HG03280 (cell line): ENCODE measurements around the gene OXGR1.
"Not testable (repeated sequence)": the region's sequence is repeated elsewhere in the genome, so short reads cannot be mapped to it uniquely, and the experiment has no call there.

Source experiments
- ATAC-seq: cut with Tn5 transposase; IDR thresholded peaks from one replicate; pipeline ENCODE4 v1.9.1; 2021; ENCODE audit warnings: mild to moderate bottlenecking, moderate library complexity; ENCODE audit not compliant: unreplicated experiment

Gene OXGR1

DNA sequence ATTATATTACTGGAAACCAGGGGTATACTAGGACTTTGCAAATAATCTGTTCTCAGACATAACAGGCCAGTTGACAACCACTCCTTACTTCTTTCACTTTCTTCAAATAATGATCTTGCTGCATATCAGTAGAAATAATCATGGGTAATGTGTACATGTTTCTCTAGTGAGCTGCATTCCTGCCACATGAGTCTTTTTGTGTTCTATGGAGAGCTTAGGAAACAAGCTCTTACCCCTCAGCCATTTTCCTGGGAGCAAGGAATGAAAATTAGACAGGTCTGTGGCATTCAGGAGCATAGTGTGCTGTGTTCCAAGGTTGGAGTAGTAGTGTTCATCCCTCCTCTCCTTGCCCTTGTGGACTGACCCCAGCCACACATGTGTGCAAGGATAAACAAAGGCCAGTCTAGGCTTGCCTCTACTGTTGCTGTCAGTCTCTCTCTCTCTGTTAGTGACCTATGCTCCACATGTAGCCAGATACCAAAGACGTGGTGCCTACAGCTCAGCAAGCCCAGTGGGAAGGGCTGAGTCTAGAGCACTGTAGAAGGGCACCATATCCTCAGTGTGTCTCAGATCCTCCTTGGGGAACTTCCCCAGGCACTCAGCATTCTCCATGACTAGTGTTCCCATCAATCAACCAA lies 11.5 kb upstream of the OXGR1 start:
- ATAC-seq = no peak

- no peak for ATAC-seq
Observed at GRCh38 chr13:97004886-97005285, 10.6 kb upstream of the OXGR1 start.

DNA sequence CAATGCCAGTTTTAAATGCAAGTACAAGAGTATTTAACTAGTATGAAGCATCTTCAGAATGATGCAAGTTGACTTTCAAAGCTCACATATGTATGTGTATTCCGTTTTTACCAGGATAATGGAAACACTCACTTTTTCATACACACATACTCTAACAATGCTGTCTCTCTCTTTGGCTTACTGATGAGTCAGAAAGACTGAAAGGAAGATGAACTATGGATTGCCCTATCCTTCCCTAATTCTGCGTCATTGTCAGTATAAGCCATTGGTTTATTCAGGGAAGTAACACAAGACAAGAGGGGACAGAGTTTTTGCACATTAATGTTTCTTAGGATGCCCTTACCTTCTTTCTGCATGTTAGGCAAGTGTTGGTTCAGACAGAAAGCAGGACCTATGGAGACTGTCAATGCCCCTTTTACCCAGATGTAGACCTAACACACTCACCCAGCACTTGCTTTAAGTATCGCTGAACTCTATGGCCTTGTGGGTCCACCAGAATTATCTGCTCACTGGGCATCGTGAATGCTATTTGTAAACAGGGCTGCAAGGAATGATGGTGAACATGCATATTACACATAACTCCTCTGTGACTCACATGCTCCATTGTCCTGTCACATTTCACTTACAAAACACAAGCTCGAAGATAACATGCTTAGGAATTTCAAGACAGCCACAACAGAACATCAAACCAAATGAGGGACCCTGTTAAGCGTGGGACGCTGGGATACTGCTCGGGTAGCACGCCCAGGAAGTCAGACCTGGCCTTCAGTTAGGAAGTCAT lies 10.0 kb upstream of the OXGR1 start:
- ATAC-seq = no peak

- no peak for ATAC-seq
Observed at GRCh38 chr13:97003071-97003470, 8.8 kb upstream of the OXGR1 start.

- no peak for ATAC-seq
Observed at GRCh38 chr13:97002581-97002980, 8.3 kb upstream of the OXGR1 start.

DNA sequence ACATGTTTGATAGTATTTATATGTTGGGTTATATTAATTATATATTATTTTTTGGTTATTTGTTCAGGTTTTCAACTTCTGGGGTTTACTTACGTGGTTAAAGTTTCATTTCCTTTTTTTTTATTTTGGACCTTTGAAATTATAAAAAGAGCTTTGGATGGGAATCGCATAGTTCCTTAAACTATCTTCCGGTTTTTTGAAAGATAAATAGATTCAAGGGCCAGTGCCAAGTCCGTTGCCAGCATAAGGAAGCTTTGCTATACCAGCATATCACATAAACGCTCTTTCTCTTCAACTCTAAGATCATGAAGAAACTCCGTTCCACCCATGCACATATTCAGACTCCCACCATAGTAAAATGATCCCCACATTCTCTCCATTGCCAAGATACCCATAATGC lies 7.4 kb upstream of the OXGR1 start:
- ATAC-seq = no peak

DNA sequence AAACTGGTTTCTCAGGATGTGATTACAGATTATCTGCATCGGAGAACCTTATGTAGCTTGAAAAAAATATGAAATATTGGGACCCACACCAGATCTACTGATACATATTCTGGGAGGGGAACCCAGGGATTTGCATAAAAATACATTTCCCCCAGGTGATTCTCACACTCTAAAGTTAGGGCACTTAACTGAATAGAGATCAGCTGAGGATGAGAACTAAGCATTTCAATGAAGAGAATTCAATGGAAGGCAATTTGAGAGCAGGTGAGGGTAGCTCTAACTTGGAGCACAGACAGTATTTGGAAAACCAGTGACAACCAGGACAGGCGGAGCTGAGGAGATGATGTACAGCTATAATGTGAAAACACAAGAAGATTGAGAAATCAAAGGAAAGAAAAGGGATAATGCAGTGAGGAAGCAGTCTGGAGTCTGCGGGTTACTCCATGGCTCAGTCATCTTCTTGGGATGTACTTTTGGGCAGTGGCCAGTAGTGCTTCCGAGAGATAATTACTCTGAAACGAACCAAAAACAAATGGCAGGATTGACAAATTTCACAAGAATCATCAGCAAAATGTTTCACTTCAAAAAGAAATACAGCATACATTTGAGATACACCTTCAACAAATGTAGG lies 6.1 kb upstream of the OXGR1 start:
- ATAC-seq = no peak

DNA sequence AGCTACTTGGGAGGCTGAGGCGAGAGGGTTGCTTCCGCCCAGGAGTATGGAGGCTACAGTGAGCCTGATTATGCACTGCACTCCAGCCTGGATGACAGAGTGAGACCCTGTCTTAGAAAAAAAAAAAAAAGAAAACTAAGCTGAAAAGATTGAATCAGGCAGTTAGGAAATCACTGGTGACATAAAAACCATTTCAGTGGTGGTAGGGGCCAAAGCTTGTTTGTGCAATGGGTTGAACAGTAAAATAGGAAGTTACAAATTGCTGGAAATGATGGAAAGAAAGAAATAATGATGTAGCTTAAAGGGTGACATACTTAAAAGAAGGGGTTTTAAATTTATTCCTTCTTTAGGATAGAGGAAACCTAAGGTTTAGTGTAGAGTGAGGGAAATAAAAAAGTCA lies 4.8 kb upstream of the OXGR1 start:
- ATAC-seq = no peak

GRCh38 chr13:96998051-96998450 lies 3.8 kb upstream of the OXGR1 start:
- no peak for ATAC-seq

- no peak for ATAC-seq
Observed at GRCh38 chr13:96996886-96997285, 2.6 kb upstream of the OXGR1 start.

GRCh38 chr13:96996107-96996506 lies 1.8 kb upstream of the OXGR1 start:
- ATAC-seq = no peak

DNA sequence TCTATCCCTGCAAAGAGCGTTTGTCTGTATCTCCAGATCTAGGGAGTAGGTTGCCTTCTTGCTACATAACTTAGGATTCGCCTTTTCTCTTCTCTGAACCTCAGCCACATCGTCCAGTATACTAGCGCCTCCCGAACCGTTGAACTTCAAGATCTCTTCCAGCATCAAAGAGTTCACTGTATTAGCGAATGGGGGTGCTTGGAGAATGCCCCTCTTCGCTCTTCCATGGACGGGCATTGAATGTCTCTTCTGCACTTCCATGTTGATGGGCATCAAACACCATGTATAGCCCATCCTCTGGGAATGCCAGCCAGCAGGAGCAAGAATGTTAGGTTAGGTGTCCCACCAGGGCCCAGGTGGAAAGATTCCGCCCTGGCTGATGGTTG lies 575 bp upstream of the OXGR1 start:
- no peak for ATAC-seq

GRCh38 chr13:96993634-96994016 lies 651 bp downstream of the OXGR1 start:
- no peak for ATAC-seq

GRCh38 chr13:96992633-96993032 lies 1.6 kb downstream of the OXGR1 start:
- ATAC-seq = no peak

GRCh38 chr13:96991072-96991471 lies 3.2 kb downstream of the OXGR1 start:
- no peak for ATAC-seq

- ATAC-seq = no peak
Observed at GRCh38 chr13:96988441-96988840, 5.8 kb downstream of the OXGR1 start.

- peak; percentile 100 for ATAC-seq
Observed at GRCh38 chr13:96984051-96984508, 10.2 kb downstream of the OXGR1 start.

DNA sequence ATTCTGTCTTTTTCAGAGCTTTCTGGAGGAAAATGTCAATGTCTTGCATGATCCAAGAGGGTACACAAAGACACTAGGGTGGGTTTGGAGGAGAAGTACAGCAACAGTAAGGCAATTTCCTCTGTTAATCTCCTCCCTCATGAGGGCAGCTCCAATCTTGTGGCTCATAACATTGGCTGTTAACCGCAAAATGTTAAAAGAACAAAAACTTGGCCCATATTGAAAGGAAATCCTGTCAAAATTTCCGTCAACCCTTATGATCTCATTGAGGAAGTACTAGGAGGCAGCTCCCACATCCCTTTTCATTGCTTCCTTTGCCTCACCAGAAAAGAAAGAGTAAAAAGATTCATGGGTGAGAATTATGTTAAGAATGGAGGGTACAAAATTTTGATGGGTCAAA lies 11.6 kb downstream of the OXGR1 start:
- ATAC-seq = no peak

- ATAC-seq = not testable (repeated sequence)
Observed at GRCh38 chr13:96979861-96980260, 14.4 kb downstream of the OXGR1 start.

GRCh38 chr13:96968027-96968426 lies 26.2 kb downstream of the OXGR1 start:
- no peak for ATAC-seq

- no peak for ATAC-seq
Observed at GRCh38 chr13:96967248-96967745, 27.0 kb downstream of the OXGR1 start.
